CD4-positive, alpha-beta T cell (primary cell): ENCODE measurements around the gene PARD6B. TPM values are rescaled to one million over a fixed set of nuclear protein-coding genes. Genes with fewer than 3 reads are reported as not detected.
"Not testable (repeated sequence)": the region's sequence is repeated elsewhere in the genome, so short reads cannot be mapped to it uniquely, and the experiment has no call there.

ENCODE experiments used
- ATAC-seq: fragments of 200-7000 bp; cut with Tn5 transposase; one replicate; pipeline ENCODE4 v1.10.0; 2022; ENCODE audit warnings: mild to moderate bottlenecking; ENCODE audit not compliant: poor library complexity
- CTCF ChIA-PET: fragments of 350-600 bp; sonication (Branson Sonifier 250); formaldehyde crosslinking; loops from one replicate; lab custom pipeline; 2021; ENCODE audit warnings: antibody characterized with exemption, inconsistent platforms; lab: Charles Lee
- POLR2A ChIA-PET: fragments of 350-600 bp; sonication (Branson Sonifier 250); formaldehyde crosslinking; loops from one replicate; lab custom pipeline; 2021; ENCODE audit warnings: antibody characterized with exemption, inconsistent platforms; lab: Charles Lee
- DNase-seq, 14 experiments: peaks; one replicate each; pipeline ENCODE4 v3.0.0-alpha.2; 2013 to 2020; ENCODE audit warnings: mixed read lengths in 2 of 14
- H3K27ac ChIP-seq, 2 donors: one replicate each; pipeline versions ENCODE4 v1.5.1 to v1.7.0; 2013; ENCODE audit warnings: low read length in 2 of 2, low read depth in 1 of 2, mild to moderate bottlenecking in 1 of 2
- H3K27me3 ChIP-seq, 2 experiments: 1 replicate in 1 of 2; 2 replicates in 1 of 2; pipeline versions ENCODE4 v1.6.1 to v1.7.0; 2013; ENCODE audit warnings: low read length in 2 of 2, control low read depth in 1 of 2, mild to moderate bottlenecking in 1 of 2, moderate library complexity in 1 of 2; ENCODE audit not compliant: insufficient read depth in 2 of 2, control insufficient read depth in 1 of 2
- H3K36me3 ChIP-seq: one replicate; pipeline ENCODE4 v1.6.1; 2013; ENCODE audit warnings: low read length, control low read depth; ENCODE audit not compliant: insufficient read depth
- H3K4me1 ChIP-seq: one replicate; pipeline ENCODE4 v1.6.1; 2013; ENCODE audit warnings: low read length, control low read depth; ENCODE audit not compliant: insufficient read depth
- H3K4me3 ChIP-seq: one replicate; pipeline ENCODE4 v1.5.1; 2013; ENCODE audit warnings: mild to moderate bottlenecking, low read length, moderate library complexity
- H3K9me3 ChIP-seq, 2 experiments: 1 replicate in 1 of 2; 2 replicates in 1 of 2; pipeline versions ENCODE4 v1.6.1 to v1.7.0; 2013; ENCODE audit warnings: low read length in 2 of 2, mild to moderate bottlenecking in 2 of 2, control low read depth in 1 of 2, moderate library complexity in 1 of 2; ENCODE audit not compliant: control insufficient read depth in 1 of 2, insufficient read depth in 1 of 2
- H3K27ac Mint-ChIP-seq: one replicate; pipeline ENCODE4 v1.8.0; 2020; ENCODE audit warnings: mixed read lengths
- H3K27me3 Mint-ChIP-seq: one replicate; pipeline ENCODE4 v1.8.0; 2021; ENCODE audit warnings: mixed read lengths
- H3K36me3 Mint-ChIP-seq: one replicate; pipeline ENCODE4 v1.8.0; 2021; ENCODE audit warnings: low read depth, mixed read lengths
- H3K4me1 Mint-ChIP-seq: one replicate; pipeline ENCODE4 v1.8.0; 2021; ENCODE audit warnings: low read depth, mixed read lengths
- H3K4me3 Mint-ChIP-seq: one replicate; pipeline ENCODE4 v1.8.0; 2020; ENCODE audit warnings: mild to moderate bottlenecking, mixed read lengths
- H3K9me3 Mint-ChIP-seq: one replicate; pipeline ENCODE4 v1.8.0; 2020; ENCODE audit warnings: mixed read lengths
- CTCF ChIP-seq: fragments of 200-600 bp; IDR thresholded peaks from one replicate; pipeline ENCODE4 v1.8.0; 2022; ENCODE audit warnings: antibody characterized with exemption, mild to moderate bottlenecking
- intact Hi-C, 2 experiments: fragments of 100-400 bp; cut with DNase I in 1 of 2; cut with micrococcal nuclease in 1 of 2; formaldehyde crosslinking; loops; one replicate each; pipeline versions ENCODE4 v1.15.1 to v1.9.0; 2023 to 2025; cut with DNase I, micrococcal nuclease
- total RNA-seq, 174 experiments: library from RNA in 2 of 174; stranded (reverse) in 2 of 174; gene quantifications; one replicate each; pipeline ENCODE4 v1.2.3 and lab custom pipeline; 2021 to 2026

The PARD6B gene
- total RNA-seq, 2 experiments from 2014 or later = 5.6 to 8.2 TPM

GRCh38 chr20:50777373-50777772 lies 46.0 kb downstream of the PARD6B start:
- no peaks in the 10 kb centered on the region for H3K9me3 Mint-ChIP-seq
- Histone ChIP-seq H3K27ac (no peak overlapping the region), H3K36me3 (no peaks in the 10 kb centered on the region), H3K9me3 (no peaks in the 10 kb centered on the region), H3K4me3 (no peak overlapping the region), H3K4me1 (no peaks in the 10 kb centered on the region), H3K27me3 (peaks cover 0 to 5% of the 10 kb centered on the region in 2 experiments)
- CTCF ChIA-PET = no interaction called here
- H3K36me3 Mint-ChIP-seq = no peaks in the 10 kb centered on the region
- DNase-seq (no peak), ATAC-seq (no peak)
- H3K27ac Mint-ChIP-seq = no peak overlapping the region
- H3K4me3 Mint-ChIP-seq = no peak overlapping the region
- intact Hi-C loops = no loop called here
- peaks cover 5% of the 10 kb centered on the region for H3K27me3 Mint-ChIP-seq
- no peak for TF ChIP-seq CTCF
- POLR2A ChIA-PET = no interaction called here
- H3K4me1 Mint-ChIP-seq = no peaks in the 10 kb centered on the region

- H3K4me1 Mint-ChIP-seq, H3K4me3 Mint-ChIP-seq, H3K27ac Mint-ChIP-seq, H3K4me1 ChIP-seq, H3K4me3 ChIP-seq, H3K9me3 Mint-ChIP-seq, H3K27me3 ChIP-seq, H3K36me3 Mint-ChIP-seq, ATAC-seq, H3K9me3 ChIP-seq, H3K36me3 ChIP-seq, intact Hi-C loops, H3K27ac ChIP-seq, DNase-seq, H3K27me3 Mint-ChIP-seq: not testable (repeated sequence)
- CTCF ChIA-PET = interaction anchor here (1.0 kb wide), 1 partner anchor 30 kb away, joined by 4 read pairs; no protein-coding TSS in a partner anchor
- POLR2A ChIA-PET = interaction anchor here (0.8 kb wide), 1 partner anchor 23 kb away, joined by 3 read pairs; no protein-coding TSS in a partner anchor
Measured at GRCh38 chr20:50778994-50779393, 47.6 kb downstream of the PARD6B start.

- POLR2A ChIA-PET = no interaction called here
- ATAC-seq = no peak
Measured at GRCh38 chr20:50783390-50783789, 52.0 kb downstream of the PARD6B start.

More at GRCh38 chr20:50783390-50783789, 52.0 kb downstream of the PARD6B start:
- Mint-ChIP-seq H3K27me3 (peaks cover 5% of the 10 kb centered on the region), H3K36me3 (no peaks in the 10 kb centered on the region), H3K4me1 (no peaks in the 10 kb centered on the region), H3K4me3 (no peak overlapping the region), H3K27ac (no peak overlapping the region), H3K9me3 (no peaks in the 10 kb centered on the region)
- Histone ChIP-seq H3K36me3 (no peaks in the 10 kb centered on the region), H3K27me3 (peaks cover 0 to 5% of the 10 kb centered on the region in 2 experiments), H3K4me1 (no peaks in the 10 kb centered on the region), H3K27ac (no peak overlapping the region), H3K9me3 (no peaks in the 10 kb centered on the region), H3K4me3 (no peak overlapping the region)
- intact Hi-C loops = no loop called here
- no peak for TF ChIP-seq CTCF
- no peak for DNase-seq
- CTCF ChIA-PET = interaction anchor here (1.0 to 3.2 kb wide), 2 partner anchors 11 to 34 kb away, joined by 3 to 15 read pairs; partner anchors contain the start of gene BCAS4
